ENCODE results near the gene FAM25A. TPM values are rescaled to one million over a fixed set of nuclear protein-coding genes. Genes with fewer than 3 reads are reported as not detected.

FAM25A gene
- total RNA-seq, 1 experiment from 2014 or later = 2.7 TPM

- no peaks in the 10 kb centered on the region for H3K27me3 ChIP-seq (ENCODE audit: insufficient read depth, low read length)
- no peaks in the 10 kb centered on the region for H3K9me3 ChIP-seq (ENCODE audit: control insufficient read depth in 1 of 2, insufficient read depth in 1 of 2, low read depth in 1 of 2, low read length in 2 of 2)
- ChIA-PET RAD21 (ENCODE audit: low non-redundant PET in 1 of 2, low total read pairs in 2 of 2, uncharacterized antibody in 2 of 2, unreplicated experiment in 2 of 2) (no interaction called here), POLR2A (no interaction called here), CTCF (no interaction called here)
- H3K4me2 ChIP-seq (ENCODE audit: low read length) = no peak overlapping the region
- DNase-seq (ENCODE audit: low read depth, low spot score) (no peak), ATAC-seq (no peak)
- H3K4me1 ChIP-seq (ENCODE audit: control insufficient read depth in 1 of 2, insufficient read depth in 2 of 2, low read length in 2 of 2) = no peaks in the 10 kb centered on the region
- no peaks in the 10 kb centered on the region for H4K20me1 ChIP-seq (ENCODE audit: insufficient read depth)
- H3K9ac ChIP-seq (ENCODE audit: low read length) = no peak overlapping the region
- intact Hi-C loops (cut with micrococcal nuclease) = no loop called here
- no peak overlapping the region for H2AFZ ChIP-seq (ENCODE audit: low read depth, low read length, poor library complexity, severe bottlenecking)
- peaks cover 43% of the 10 kb centered on the region in 2 experiments for H3K36me3 ChIP-seq (ENCODE audit: control insufficient read depth in 1 of 2, insufficient read depth in 2 of 2, low read length in 2 of 2)
- no peaks in the 10 kb centered on the region for H3K9me2 ChIP-seq (ENCODE audit: insufficient read depth)
- H3K79me2 ChIP-seq (ENCODE audit: insufficient read depth, low read length) = no peaks in the 10 kb centered on the region
- no peak overlapping the region for H3K4me3 ChIP-seq (replicated peaks in 1 of 2; ENCODE audit: low read depth in 1 of 2, low read length in 2 of 2)
- H3K27ac ChIP-seq (ENCODE audit: low read depth, low read length) = no peak overlapping the region
- TF ChIP-seq SP1 (IDR thresholded peaks at IDR 0.05; ENCODE audit: low read depth) (no peak), ZNF274 (IDR thresholded peaks at IDR 0.05; ENCODE audit: low read depth, low read length) (no peak), EZH2 (IDR thresholded peaks at IDR 0.05) (no peak), REST (IDR thresholded peaks at IDR 0.05; ENCODE audit: low read depth) (no peak), POLR2A (IDR thresholded peaks at IDR 0.05; ENCODE audit: borderline replicate concordance, extremely low read depth, insufficient read depth, insufficient read length) (no peak), POLR2AphosphoS5 (IDR thresholded peaks at IDR 0.05; ENCODE audit: low read depth, low read length) (no peak), JUND (IDR thresholded peaks at IDR 0.05) (no peak), YY1 (IDR thresholded peaks at IDR 0.05; ENCODE audit: extremely low read depth, insufficient replicate concordance, low read depth, low read length) (no peak), RAD21 (IDR thresholded peaks at IDR 0.05; ENCODE audit: low read depth) (no peak)
- no TSS peak for BruUV-seq (replicated peaks)
Measured at GRCh38 chr10:87060280-87060928, 40.3 kb downstream of the FAM25A start.

All from HCT116 (cell line).